H9 (cell line): ENCODE measurements around the gene NAA10. TPM values are rescaled to one million over a fixed set of nuclear protein-coding genes. Genes with fewer than 3 reads are reported as not detected.

ENCODE experiments used
- DNase-seq: peaks from one replicate; pipeline ENCODE4 v3.0.0-alpha.2; 2017
- H2AFZ ChIP-seq: one replicate; pipeline ENCODE4 v1.6.1; 2013; ENCODE audit warnings: mild to moderate bottlenecking, low read length, control low read depth, moderate library complexity
- H2AK5ac ChIP-seq: 2 replicates; pipeline ENCODE4 v1.6.1; 2013; ENCODE audit warnings: low read length, control low read depth, mixed read lengths; ENCODE audit not compliant: insufficient read length
- H2BK120ac ChIP-seq: one replicate; pipeline ENCODE4 v1.6.1; 2013; ENCODE audit warnings: low read depth, mild to moderate bottlenecking, low read length, control low read depth, inconsistent platforms; ENCODE audit not compliant: poor library complexity, severe bottlenecking
- H2BK12ac ChIP-seq: 2 replicates; pipeline ENCODE4 v1.6.1; 2013; ENCODE audit warnings: low read length, control low read depth, mixed read lengths, low read depth; ENCODE audit not compliant: insufficient read length
- H2BK15ac ChIP-seq: 2 replicates; pipeline ENCODE4 v1.6.1; 2013; ENCODE audit warnings: low read depth, low read length, control low read depth
- H2BK20ac ChIP-seq: one replicate; pipeline ENCODE4 v1.6.1; 2013; ENCODE audit warnings: low read depth, mild to moderate bottlenecking, low read length, control low read depth, inconsistent platforms; ENCODE audit not compliant: poor library complexity, severe bottlenecking
- H2BK5ac ChIP-seq: 2 replicates; pipeline ENCODE4 v1.6.1; 2013; ENCODE audit warnings: low read length, control low read depth, mixed read lengths; ENCODE audit not compliant: insufficient read length
- H3K14ac ChIP-seq: 2 replicates; pipeline ENCODE4 v1.6.1; 2013; ENCODE audit warnings: low read length, control low read depth; ENCODE audit not compliant: insufficient read depth
- H3K18ac ChIP-seq: 2 replicates; pipeline ENCODE4 v1.6.1; 2013; ENCODE audit warnings: low read depth, mild to moderate bottlenecking, mixed read lengths, low read length, control low read depth; ENCODE audit not compliant: insufficient read length
- H3K23ac ChIP-seq: 2 replicates; pipeline ENCODE4 v1.6.1; 2013; ENCODE audit warnings: low read length, control low read depth, mixed read lengths, low read depth; ENCODE audit not compliant: insufficient read length
- H3K23me2 ChIP-seq: 2 replicates; pipeline ENCODE4 v1.6.1; 2013; ENCODE audit warnings: low read depth, mild to moderate bottlenecking, mixed read lengths, low read length, control low read depth; ENCODE audit not compliant: insufficient read length, poor library complexity, severe bottlenecking
- H3K27ac ChIP-seq: 2 replicates; pipeline ENCODE4 v1.5.1; 2013; ENCODE audit warnings: low read length, control low read depth, mixed read lengths, low read depth; ENCODE audit not compliant: insufficient read length
- H3K27me3 ChIP-seq: 2 replicates; pipeline ENCODE4 v1.6.1; 2013; ENCODE audit warnings: low read length, control low read depth, inconsistent platforms; ENCODE audit not compliant: insufficient read depth
- H3K4ac ChIP-seq: 2 replicates; pipeline ENCODE4 v1.6.1; 2013; ENCODE audit warnings: low read depth, mild to moderate bottlenecking, control low read depth, inconsistent platforms, low read length, moderate library complexity
- H3K4me1 ChIP-seq: 2 replicates; pipeline ENCODE4 v1.6.1; 2013; ENCODE audit warnings: low read length, control low read depth, inconsistent platforms; ENCODE audit not compliant: insufficient read depth
- H3K4me2 ChIP-seq: 2 replicates; pipeline ENCODE4 v1.6.1; 2013; ENCODE audit warnings: low read length, control low read depth, mixed read lengths; ENCODE audit not compliant: insufficient read length, insufficient read depth
- H3K56ac ChIP-seq: 2 replicates; pipeline ENCODE4 v1.6.1; 2013; ENCODE audit warnings: low read depth, mild to moderate bottlenecking, mixed read lengths, low read length, control low read depth; ENCODE audit not compliant: insufficient read length
- H3K79me1 ChIP-seq: 2 replicates; pipeline ENCODE4 v1.6.1; 2013; ENCODE audit warnings: low read depth, mild to moderate bottlenecking, moderate library complexity, low read length, control low read depth, inconsistent platforms; ENCODE audit not compliant: insufficient read depth, poor library complexity, severe bottlenecking
- H3K79me2 ChIP-seq: 2 replicates; pipeline ENCODE4 v1.6.1; 2013; ENCODE audit warnings: low read length, control low read depth, inconsistent platforms; ENCODE audit not compliant: insufficient read depth
- H3K9ac ChIP-seq: 2 replicates; pipeline ENCODE4 v1.6.1; 2013; ENCODE audit warnings: low read length, control low read depth, mixed read lengths; ENCODE audit not compliant: insufficient read length; ENCODE audit errors: extremely low read depth
- H3K9me3 ChIP-seq: one replicate; pipeline ENCODE4 v1.6.1; 2013; ENCODE audit warnings: low read depth, low read length, inconsistent platforms; ENCODE audit not compliant: control insufficient read depth
- H3T11ph ChIP-seq: one replicate; pipeline ENCODE4 v1.6.1; 2013; ENCODE audit warnings: mild to moderate bottlenecking, low read length, control low read depth, inconsistent platforms
- H4K20me1 ChIP-seq: one replicate; pipeline ENCODE4 v1.6.1; 2013; ENCODE audit not compliant: control insufficient read depth, insufficient read length, insufficient read depth
- H4K5ac ChIP-seq: 2 replicates; pipeline ENCODE4 v1.6.1; 2013; ENCODE audit warnings: low read depth, mild to moderate bottlenecking, mixed read lengths, low read length, control low read depth; ENCODE audit not compliant: insufficient read length
- H4K8ac ChIP-seq: replicated peaks from 2 replicates; pipeline ENCODE4 v1.6.1; 2013; ENCODE audit warnings: low read length, control low read depth, mixed read lengths, low read depth; ENCODE audit not compliant: insufficient read length
- H4K91ac ChIP-seq: 2 replicates; pipeline ENCODE4 v1.6.1; 2013; ENCODE audit warnings: low read depth, mild to moderate bottlenecking, moderate library complexity, mixed read lengths, low read length, control low read depth; ENCODE audit not compliant: insufficient read length
- H3K27ac Mint-ChIP-seq, 3 experiments: 2 replicates in 2 of 3; 3 replicates in 1 of 3; pipeline ENCODE4 v1.8.0; 2020 to 2021; ENCODE audit warnings: mixed read lengths in 3 of 3, mild to moderate bottlenecking in 1 of 3, moderate library complexity in 1 of 3
- H3K27me3 Mint-ChIP-seq: 2 replicates; pipeline ENCODE4 v1.8.0; 2021; ENCODE audit warnings: low read depth, mild to moderate bottlenecking, moderate library complexity, mixed read lengths
- H3K36me3 Mint-ChIP-seq, 3 experiments: 2 replicates in 2 of 3; 3 replicates in 1 of 3; pipeline ENCODE4 v1.8.0; 2020 to 2021; ENCODE audit warnings: low read depth in 3 of 3, mixed read lengths in 3 of 3; ENCODE audit not compliant: insufficient read depth in 1 of 3
- H3K4me1 Mint-ChIP-seq, 2 experiments: 2 replicates each; pipeline ENCODE4 v1.8.0; 2020; ENCODE audit warnings: mixed read lengths in 2 of 2
- H3K4me3 Mint-ChIP-seq, 2 experiments: 2 replicates in 1 of 2; 3 replicates in 1 of 2; pipeline ENCODE4 v1.8.0; 2020 to 2021; ENCODE audit warnings: mild to moderate bottlenecking in 2 of 2, mixed read lengths in 2 of 2, moderate library complexity in 1 of 2
- H3K9me3 Mint-ChIP-seq, 2 experiments: 2 replicates in 1 of 2; 3 replicates in 1 of 2; pipeline ENCODE4 v1.8.0; 2020; ENCODE audit warnings: mild to moderate bottlenecking in 2 of 2, mixed read lengths in 2 of 2, moderate library complexity in 1 of 2
- CTCF ChIP-seq: fragments of 200-600 bp; sonication (generic); conservative IDR thresholded peaks from 3 replicates; pipeline ENCODE4 v1.8.0; 2021; ENCODE audit warnings: antibody characterized with exemption, mild to moderate bottlenecking
- WGBS: extraction: QIAGEN DNeasy Blood & Tissue Kit; methylation state at CpG from one replicate; pipeline ENCODE4 v1.1.7; 2013; ENCODE audit warnings: missing lambda C conversion rate, low lambda C conversion rate, mixed read lengths; ENCODE audit not compliant: insufficient read length; ENCODE audit errors: extremely low coverage; 5-methylcytosine and 5-hydroxymethylcytosine counted together
- total RNA-seq: library from RNA; stranded (reverse); gene quantifications from 2 replicates; pipeline ENCODE4 v1.2.1, GENCODE V29; 2021

The NAA10 gene
- total RNA-seq, 1 experiment from 2014 or later = 101 TPM

GRCh38 chrX:153888344-153888743, 46.5 kb downstream of the NAA10 start:
- H2AFZ ChIP-seq = no peak overlapping the region
- WGBS = no CpG with 5 or more reads among the region's 6 CpGs
- H3K79me2 ChIP-seq = no peaks in the 10 kb centered on the region
- no peak overlapping the region for H4K91ac ChIP-seq
- H3K27me3 Mint-ChIP-seq = peaks cover 28% of the 10 kb centered on the region
- H3K18ac ChIP-seq = no peak overlapping the region
- H4K8ac ChIP-seq = no peak overlapping the region
- H2AK5ac ChIP-seq = no peak overlapping the region
- no peaks in the 10 kb centered on the region for H3K79me1 ChIP-seq
- peaks cover 4 to 16% (median 11%) of the 10 kb centered on the region in 3 experiments; a peak in 6 of 7 replicates for H3K36me3 Mint-ChIP-seq
- DNase-seq = no peak
- H3K23ac ChIP-seq = no peak overlapping the region
- H4K5ac ChIP-seq = no peak overlapping the region
- no peak overlapping the region for H2BK20ac ChIP-seq
- H3K27ac ChIP-seq = no peak overlapping the region
- H3K4ac ChIP-seq = no peak overlapping the region
- H3K4me3 Mint-ChIP-seq = no peak overlapping the region
- H4K20me1 ChIP-seq = no peaks in the 10 kb centered on the region
- H3K4me2 ChIP-seq = no peak overlapping the region
- H2BK15ac ChIP-seq = no peak overlapping the region
- no peak overlapping the region for H2BK120ac ChIP-seq
- peaks cover 62 to 67% of the 10 kb centered on the region in 2 experiments for H3K9me3 Mint-ChIP-seq
- H3K14ac ChIP-seq = no peak overlapping the region
- H3K23me2 ChIP-seq = peaks cover 4% of the 10 kb centered on the region
- H3K27me3 ChIP-seq = no peaks in the 10 kb centered on the region
- no peak overlapping the region for H2BK5ac ChIP-seq
- no peak for TF ChIP-seq CTCF
- peaks cover 18% of the 10 kb centered on the region for H3K9me3 ChIP-seq
- H2BK12ac ChIP-seq = no peak overlapping the region
- peaks cover 13 to 18% of the 10 kb centered on the region in 2 experiments for H3K4me1 Mint-ChIP-seq
- H3K4me1 ChIP-seq = no peaks in the 10 kb centered on the region
- H3T11ph ChIP-seq = no peak overlapping the region
- H3K27ac Mint-ChIP-seq = no peak overlapping the region
- H3K9ac ChIP-seq = no peak overlapping the region
- no peak overlapping the region for H3K56ac ChIP-seq
